Upper lobe of left lung (tissue), 4 donors: ENCODE results near the gene ITGA11.

Experiments
- EP300 ChIP-seq, 4 donors: sonication (generic); formaldehyde crosslinking; IDR thresholded peaks; one replicate each; pipeline ENCODE4 v1.5.1; 2017; ENCODE audit warnings: antibody characterized with exemption in 4 of 4, control low read depth in 2 of 4
- POLR2A ChIP-seq, 4 donors: fragments of 450-650 bp; IDR thresholded peaks; one replicate each; pipeline ENCODE4 v1.5.1; 2016 to 2017; ENCODE audit warnings: antibody characterized with exemption in 4 of 4, mild to moderate bottlenecking in 2 of 4

- TF ChIP-seq EP300 (IDR thresholded peaks at IDR 0.05) (no peak), POLR2A (IDR thresholded peaks at IDR 0.05) (no peak)
These were observed 110.7 kb downstream of the ITGA11 start for GRCh38 chr15:68321229-68321628.
